Daoy (cell line): ENCODE results near the gene TMC6. TPM values are rescaled to one million over a fixed set of nuclear protein-coding genes. Genes with fewer than 3 reads are reported as not detected.
A peak's percentile ranks its signal among the peaks of the same experiment; 100 is the strongest.
"Not testable (repeated sequence)": the region's sequence is repeated elsewhere in the genome, so short reads cannot be mapped to it uniquely, and the experiment has no call there.

Experiments
- DNase-seq: peaks from one replicate; pipeline ENCODE4 v3.0.0-alpha.2; 2015; ENCODE audit warnings: low read depth
- total RNA-seq: library from RNA; depleted of rRNA; stranded (reverse); fragments of >200 nt; shearing (Covaris generic); gene quantifications from 2 replicates; pipeline ENCODE4 v1.2.3, GENCODE V29; 2014

The TMC6 gene
- total RNA-seq, 1 experiment from 2014 or later = 0.80 TPM

DNA sequence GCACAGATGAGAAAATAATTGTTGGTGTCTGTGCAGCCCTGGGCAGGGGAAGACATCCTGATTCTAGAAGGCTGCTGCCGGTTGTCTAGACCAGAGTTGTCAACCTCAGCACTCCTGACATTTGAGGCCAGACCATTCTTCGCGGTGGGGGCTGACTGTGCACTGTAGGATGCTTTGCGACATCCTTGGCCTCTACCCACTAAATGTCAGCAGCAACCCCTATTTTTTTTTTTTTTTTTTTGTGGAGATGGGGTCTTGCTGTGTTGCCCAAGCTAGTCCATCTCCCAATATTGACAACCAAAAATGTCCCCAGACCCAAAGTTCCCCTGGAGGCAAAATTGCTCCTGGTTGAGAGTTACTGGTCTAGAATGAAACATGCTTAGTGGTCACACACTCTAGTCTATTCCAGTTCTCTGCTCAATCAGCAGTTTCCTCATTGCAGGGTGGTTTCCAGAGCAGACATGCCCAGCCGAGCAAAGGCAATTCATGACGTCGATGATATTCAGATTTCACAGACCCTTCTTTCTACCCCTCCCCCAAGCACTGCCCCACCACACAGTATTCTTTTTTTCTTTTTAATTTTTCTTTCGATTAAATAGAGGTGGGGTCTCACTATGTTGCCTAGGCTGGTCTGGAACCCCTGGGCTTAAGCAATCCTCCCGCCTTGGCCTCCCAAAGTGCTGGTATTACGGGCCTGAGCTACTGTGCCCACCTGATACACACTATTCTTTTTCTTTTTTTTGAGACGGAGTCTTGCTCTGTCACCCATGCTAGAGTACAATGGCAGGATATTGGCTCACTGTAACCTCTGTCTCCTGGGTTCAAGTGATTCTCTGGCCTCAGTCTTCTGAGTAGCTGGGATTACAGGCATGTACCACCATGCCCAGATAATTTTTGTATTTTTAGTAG, 26.6 kb upstream of the TMC6 start:
- DNase-seq = no peak

DNA sequence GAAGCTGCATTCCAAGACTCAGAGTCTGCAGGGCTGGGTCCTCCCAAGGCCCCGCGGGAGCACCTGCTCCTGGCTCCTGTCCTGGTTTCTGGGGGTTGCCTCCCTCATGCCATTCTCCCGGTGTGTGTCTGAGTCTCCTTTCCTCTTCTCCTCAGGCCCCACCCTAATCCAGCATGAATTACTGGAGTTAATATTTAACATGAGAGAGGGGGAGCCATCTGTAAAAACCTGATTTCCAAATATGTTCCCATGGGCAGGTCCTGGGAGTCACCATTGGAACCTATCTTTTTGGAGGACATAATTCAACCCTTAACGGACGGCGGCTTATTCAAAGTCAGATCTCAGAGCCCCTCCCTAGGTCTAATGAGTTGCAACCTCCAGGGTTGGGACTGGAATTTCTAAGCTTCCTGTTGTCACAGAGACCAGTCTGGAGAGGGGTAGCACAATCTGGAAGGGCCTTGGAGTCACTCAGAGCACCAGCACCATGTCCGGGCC, 23.0 kb upstream of the TMC6 start:
- DNase-seq = no peak

DNA sequence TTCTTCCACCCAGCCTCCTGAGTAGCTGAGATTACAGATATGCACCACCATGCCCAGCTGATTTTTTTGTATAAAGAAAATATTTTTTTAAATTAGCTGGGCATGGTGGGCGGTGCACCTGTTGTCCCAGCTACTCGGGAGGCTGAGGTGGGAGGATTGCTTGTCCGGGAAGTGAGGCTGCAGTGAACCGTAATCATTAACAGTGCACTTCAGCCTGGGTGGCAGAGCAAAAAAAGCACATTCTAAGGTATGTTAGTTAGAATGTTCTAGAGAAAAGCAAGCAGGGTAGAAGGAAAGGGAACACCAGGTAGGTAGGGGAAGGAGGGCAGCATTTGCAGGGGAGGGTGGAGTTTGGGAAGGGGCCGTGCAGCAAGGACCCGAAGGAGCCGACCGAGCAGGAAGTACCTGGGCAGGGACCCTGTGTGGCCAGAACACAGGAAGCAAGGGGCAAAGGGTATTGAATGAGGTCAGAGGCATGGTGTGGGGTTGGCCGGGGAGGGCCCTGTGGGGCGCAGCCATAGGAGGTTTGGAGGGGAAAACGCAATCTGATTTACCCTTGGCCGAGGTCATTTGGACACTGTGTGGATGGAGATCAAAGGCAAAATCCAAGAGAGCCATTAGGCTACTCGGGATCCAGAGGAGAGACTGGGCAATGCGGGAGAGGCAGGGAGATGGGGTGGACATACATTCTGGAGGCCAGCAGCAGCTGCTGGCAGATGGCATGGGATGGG, 19.9 kb upstream of the TMC6 start:
- DNase-seq = no peak

DNA sequence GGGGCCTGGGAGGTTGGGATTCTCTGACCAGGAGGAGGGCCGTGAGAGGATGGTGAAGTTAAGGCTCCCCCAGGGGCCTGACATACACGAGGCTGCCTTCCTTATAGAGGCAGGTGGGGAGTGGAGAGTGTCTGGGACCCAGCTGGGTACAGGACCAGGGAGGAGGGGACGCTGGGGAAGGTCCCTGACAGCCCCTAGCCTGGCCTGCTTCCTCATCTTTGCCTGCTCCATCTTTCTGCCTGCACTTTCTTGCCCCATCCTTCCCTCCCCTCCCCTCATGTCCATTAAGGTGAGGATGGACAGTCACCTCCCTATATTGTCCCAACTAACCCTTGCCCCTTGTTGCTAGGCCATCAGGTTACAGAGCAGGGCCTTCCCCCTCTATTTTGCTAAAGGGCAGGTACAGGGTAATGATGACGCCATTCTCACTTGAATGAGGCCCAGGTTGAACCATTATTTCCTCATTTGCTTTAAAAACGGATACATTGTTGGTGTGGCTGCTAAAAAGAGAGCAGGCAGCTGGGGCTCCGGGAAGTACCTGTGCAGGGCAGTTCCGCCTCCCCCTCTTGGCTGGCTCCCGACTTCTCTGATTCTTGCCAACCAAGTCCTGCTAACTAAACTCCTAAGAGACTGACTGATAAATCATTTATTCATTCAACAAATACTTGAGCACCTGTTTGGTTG, 18.9 kb upstream of the TMC6 start:
- DNase-seq = no peak

DNA sequence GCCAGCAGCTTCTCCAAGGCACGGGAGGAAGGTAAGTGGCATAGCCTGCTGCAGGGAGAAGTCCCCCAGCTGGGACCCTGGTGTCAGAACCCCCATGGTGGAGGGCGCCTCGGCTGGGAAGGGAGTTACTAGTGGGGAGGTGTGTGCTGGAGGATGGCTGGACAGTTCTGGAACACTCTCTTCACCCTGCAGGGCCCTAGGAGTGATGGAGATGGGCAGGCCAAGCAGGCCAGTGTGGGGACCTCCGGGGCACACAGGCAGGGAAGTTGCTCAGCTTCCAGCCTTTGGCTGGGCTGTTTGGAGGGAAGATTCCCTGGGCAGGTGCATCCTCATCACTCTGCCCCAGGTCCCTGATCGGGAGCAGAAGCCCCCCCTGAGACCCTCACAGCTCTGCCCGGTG, 18.3 kb upstream of the TMC6 start:
- DNase-seq = no peak

DNA sequence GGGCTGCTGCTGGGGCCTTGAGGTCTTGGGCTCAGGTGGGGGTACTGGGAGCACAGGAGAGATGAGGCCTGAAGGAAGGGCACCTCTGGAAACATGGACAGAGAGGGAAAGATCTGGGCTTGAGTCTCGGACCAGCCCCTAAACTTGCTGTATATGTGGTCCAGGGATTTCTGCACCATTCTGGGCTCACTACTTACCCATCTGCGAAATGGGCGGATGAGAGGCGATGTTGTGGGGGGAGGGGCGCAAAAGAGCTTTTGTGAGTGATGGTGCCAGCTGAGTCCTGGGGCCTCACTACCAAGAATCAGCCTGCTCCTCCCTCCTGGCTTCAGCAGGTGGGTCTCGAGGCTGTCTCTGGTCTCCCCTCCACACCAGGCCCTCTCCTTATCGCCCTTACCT, 17.9 kb upstream of the TMC6 start:
- no peak for DNase-seq

DNA sequence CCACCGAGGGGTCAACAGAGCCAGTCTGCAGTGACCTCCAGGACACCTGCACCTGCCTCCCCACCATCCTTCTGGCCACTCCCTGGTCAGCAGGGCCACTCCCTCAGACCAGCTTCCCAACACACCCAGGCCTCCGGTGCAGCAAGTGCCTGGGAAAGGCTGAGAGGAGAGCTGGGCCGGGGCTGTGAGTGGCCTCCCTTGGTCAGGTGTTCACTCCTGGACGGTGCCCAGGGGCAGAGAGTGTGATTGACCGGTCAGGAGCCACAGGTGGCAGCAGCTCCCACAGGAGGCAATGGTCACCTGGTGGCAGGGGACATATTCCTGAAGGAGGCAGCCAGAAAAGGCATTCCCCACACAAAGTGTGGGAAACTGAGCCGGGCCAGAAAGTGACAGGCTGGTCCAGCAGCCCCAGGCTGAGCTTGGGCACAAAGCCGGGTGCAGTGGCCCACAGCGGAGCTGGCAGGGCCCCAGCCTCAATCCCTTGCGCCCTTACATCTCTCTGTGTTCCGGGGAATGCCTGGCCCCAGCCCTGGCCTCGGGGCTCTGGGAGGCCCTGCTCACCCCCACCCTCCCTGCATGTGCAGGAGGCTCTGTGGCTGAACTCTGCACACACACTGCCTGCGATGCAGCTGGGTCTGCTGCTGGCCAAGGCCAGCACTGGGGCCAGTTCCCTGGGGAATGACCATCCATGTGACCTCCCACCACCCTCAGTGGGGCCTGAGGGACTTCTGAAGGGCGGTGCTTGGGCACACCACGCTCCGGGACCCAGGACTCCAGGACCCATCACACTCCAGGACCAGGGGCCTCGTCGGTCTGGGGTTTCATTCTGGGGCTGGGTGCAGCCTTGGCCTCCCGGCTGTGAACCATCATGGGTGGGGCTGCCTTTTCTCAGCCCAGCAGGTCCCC, 16.4 kb upstream of the TMC6 start:
- no peak for DNase-seq

DNA sequence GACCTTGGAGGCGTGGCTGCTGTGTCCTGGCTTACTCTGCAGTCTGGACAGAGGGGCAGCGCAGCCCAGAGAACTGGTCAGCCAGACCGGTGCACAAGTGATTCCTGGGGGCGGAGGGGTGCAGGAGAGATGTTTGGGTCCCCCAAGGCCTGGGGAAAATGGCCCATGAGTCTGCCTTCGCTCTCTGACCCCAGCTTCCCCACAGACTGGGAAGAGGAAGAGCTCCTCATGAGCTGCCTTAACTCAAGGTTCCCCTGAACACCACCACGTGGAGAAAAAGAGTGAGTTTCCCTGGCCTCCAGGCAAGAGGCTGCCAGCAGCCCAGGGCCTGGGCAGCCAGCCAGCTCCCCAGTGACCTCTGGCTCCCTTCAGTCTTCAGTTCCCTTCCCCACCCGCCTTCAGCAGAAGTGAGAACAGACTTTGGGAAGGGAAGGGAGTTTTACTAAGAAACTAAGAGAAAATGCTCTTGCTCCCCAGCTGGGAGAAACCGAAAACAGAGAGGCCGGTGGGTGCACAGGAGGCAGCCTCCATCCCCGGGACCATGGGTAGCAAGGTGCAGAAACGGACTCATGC, 15.7 kb upstream of the TMC6 start:
- DNase-seq = peak; percentile 80

DNA sequence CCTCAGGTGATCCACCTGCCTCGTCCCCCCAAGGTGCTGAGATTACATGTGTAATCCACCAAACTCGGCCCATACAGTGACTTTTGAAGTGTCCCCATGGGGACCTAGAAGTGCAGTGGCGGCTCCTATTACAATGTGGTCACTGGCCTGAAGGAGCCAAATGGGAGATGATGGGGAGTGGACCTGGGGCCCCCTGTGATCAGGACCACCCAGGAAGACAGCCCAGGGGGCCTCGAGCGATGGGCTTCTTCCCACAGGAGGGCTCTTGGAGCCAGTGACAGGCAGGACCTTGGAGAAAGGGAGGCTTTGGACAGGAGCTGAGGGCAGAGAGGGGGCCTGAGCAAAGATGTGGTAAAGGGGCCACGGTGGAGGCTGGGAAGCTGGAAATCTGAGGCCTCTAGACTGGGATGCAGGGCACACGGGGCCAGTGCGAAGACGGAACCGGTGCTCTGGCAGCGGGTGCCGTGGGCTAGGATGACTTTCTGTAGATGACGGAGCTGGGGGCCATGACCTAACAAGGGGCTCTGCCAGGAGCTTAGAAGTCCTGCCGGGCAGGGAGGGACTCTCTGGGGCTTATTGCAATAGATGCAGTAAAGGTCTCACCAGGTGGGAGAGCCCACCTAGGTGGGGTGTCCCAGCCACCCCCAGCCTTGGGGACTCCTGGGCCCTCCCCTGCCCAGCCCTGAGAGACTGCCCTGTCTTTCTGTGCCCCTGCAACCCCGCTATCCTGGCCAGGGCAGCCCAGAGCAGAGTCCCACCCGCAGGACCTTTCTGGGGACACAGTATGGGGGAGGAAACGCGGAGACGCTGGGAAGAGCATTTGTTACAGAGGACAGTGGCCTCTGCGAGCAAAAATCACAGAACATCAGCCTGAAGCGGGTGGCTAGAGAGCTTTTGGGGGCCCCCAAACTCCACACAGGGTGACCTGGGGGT, 14.9 kb upstream of the TMC6 start:
- no peak for DNase-seq

DNA sequence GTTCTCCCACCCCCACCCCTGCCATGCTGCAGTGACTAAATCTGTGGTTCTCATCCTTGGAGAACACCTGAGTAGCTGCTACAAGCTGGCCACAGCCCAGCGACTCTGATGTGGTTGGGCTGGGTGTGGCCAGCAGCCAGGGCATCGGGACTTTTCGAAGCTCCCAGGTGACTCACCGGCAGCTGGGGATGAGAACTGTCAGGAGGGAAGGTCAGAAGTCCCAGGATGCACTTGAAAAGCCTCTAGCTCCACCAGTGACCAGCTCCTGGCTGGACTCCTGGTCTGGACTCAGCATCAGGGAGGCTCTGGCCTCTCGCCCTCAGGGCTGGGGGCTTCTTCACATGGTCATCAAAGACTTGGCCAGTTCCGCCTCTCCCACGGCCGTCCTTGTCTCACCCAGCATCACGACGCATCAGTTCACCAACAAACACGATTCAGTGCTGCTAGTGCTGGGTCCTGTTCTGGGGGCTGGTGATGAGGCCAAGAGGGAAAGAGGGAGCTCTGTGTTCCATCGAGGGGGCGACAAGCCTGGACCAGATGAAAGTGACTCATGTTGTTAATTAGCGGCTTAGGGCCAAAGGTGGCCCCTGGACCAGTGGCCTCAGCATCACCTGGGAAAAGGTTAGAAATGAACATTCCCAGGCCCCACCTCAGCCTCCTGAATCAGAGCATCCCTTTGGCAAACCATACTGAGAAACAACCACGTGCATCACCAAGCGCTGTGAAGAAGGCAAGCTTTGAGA, 13.7 kb upstream of the TMC6 start:
- DNase-seq = peak; percentile 89

DNA sequence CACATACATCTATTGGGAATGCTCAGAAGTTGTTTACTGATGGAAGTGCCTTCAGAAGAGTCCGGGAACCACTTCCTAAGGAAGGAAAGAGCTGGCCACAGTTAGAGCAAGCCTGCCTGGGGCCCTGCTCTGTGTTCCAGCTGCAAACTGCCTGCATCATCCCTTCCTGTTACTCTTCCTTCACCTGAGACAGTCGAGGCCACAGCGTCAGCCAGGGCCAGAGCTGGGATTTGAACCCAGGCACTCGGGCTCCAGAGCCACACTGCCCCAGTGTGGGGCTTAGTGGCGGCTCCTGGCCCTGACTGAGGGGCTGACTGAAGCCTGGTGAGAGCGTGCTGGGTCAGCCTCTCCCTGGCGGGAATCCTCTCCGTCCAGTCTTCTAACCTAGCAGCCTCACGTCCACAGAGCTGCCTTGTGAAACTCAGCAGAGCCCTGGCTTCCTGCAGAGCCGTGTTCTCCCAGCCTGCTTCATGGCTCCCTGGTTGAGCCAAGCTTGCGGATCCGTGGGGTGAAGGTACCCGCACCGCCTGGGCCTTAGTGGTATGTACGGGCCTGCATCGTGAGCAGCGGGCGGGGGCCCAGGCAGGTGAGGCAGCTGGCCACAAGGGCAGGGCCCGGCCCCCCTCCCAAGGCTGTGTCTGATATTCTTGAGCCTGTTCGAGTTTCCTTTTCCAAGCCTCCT, 13.0 kb upstream of the TMC6 start:
- no peak for DNase-seq

DNA sequence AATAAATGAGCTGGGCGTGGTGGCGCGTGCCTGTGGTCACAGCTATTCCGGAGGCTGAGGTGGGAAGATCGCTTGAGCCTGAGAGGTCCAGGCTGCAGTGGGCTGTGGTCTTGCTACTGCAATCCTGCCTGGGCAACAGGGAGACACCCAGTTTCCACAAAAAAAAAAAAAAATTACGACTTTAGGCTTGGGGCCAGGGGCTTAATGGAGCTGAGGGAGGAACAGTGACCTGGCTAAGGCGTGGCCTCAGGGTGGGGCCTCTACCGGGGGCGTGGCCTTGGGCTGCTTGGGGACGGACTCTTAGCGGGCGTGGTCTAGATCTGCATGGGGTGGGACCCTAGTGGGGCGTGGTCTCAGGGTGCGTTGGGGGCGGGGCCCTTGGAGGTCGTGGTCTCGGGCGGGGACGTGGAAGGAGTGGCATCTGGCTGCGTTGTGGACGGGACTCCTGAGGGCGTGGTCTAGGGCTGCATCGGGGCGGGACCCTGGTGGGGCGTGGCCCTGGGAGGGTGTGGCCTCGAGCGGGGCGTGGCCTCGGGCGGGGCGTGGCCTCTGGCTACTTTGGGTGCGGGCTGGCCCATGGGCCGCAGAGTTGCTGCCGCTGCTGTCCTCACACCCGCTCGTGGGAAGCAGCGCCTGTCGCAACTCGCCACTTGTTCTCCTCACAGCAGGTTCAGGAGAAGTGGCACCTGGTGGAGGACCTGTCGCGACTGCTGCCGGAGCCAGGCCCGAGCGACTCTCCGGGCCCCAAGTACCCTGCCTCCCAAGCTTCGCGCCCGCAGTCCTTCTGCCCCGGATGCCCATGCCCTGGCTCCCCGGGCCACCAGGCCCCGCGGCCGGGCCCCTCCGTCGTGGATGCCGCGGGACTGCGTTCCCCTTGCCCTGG, 11.9 kb upstream of the TMC6 start:
- DNase-seq = peak; percentile 96

DNA sequence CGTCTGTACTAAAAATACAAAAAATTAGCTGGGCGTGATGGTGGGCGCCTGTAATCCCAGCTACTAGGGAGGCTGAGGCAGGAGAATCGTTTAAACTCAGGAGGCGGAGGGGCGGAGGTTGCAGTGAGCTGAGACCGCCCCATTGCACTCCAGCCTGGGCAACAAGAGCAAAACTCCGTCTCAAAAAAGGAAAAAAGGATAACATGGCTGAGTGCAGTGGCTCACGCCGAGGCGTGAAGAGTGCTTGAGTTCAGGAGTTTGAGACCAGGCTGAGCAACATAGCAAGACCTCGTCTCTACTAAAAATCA, 11.3 kb upstream of the TMC6 start:
- not testable (repeated sequence) for DNase-seq

DNA sequence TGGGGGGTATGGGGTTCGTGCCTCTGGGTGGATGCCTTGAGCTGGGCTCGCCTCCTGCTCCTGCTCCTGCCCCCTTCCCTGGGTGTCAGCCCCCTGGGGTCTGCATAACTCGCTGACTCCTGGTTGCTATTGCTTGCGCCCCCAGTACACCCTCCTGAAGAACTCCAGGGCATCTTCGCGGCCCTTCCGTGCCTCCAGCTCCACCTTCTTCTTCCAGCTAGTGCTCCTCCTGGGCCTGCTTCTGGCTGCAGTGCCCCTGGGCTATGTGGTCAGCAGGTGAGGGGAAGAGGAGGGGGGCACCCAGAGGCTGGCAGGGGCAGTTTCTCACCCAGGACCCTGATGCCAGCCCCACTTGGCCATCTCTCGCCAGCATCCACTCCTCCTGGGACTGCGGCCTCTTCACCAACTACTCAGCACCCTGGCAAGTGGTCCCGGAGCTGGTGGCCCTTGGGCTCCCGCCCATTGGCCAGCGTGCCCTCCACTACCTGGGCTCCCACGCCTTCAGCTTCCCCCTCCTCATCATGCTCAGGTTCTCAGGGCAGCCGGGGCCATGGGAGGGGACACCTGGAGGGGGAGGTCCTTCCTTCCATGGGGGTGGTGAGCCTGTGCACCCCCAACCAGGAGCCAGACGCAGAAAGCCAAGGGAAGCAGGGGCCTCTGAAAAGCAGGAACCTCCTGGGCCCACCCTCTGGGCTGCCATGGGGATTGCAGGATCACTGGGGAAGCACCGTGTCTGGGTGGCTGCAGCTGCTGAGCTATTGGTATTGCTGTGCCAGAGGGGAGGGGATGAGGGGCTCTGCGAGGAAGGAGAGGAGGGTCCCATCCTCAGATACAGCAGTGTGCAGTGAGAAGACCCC, 9.9 kb upstream of the TMC6 start:
- DNase-seq = peak; percentile 10

DNA sequence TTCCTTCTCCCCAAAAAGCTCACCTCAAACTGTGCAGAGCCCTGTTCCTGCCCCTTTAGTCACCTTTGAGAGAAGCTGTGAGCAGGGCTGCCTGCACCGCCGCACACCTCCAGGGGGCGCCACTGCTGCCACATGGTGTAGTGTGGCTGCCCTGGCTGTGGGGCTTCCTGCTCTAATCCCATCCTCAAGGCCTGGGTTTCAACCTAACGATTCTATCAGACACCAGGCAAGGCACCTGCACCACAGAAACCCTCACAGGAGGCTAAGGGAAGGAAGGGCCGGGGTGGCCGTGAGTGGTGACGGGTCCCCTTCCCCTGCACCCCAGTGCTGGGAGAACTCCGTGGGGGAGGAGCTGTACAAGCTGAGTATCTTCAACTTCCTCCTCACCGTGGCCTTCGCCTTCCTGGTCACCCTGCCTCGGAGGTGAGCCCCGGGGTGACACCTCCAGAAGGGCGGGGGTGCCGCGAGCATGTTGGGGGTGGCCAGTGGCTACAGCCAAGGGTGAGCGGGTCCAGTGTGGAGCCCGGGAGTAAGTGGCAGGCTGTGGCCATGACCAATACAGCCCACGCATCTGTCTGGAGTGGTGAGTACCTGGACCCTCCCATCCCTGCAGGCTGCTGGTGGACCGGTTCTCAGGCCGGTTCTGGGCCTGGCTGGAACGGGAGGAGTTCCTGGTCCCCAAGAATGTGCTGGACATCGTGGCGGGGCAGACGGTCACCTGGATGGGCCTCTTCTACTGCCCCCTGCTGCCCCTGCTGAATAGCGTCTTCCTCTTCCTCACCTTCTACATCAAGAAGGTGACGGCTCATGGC, 9.0 kb upstream of the TMC6 start:
- DNase-seq = no peak
